CD4-positive, alpha-beta T cell treated with Interferon alpha-2 for 1 hour (primary cell): ENCODE results near the gene ATP6V1G2.

ENCODE experiments used
- DNase-seq, 2 donors: peaks; one replicate each; pipeline ENCODE4 v3.0.0-alpha.2; 2020 to 2022

The ATP6V1G2 gene

DNA sequence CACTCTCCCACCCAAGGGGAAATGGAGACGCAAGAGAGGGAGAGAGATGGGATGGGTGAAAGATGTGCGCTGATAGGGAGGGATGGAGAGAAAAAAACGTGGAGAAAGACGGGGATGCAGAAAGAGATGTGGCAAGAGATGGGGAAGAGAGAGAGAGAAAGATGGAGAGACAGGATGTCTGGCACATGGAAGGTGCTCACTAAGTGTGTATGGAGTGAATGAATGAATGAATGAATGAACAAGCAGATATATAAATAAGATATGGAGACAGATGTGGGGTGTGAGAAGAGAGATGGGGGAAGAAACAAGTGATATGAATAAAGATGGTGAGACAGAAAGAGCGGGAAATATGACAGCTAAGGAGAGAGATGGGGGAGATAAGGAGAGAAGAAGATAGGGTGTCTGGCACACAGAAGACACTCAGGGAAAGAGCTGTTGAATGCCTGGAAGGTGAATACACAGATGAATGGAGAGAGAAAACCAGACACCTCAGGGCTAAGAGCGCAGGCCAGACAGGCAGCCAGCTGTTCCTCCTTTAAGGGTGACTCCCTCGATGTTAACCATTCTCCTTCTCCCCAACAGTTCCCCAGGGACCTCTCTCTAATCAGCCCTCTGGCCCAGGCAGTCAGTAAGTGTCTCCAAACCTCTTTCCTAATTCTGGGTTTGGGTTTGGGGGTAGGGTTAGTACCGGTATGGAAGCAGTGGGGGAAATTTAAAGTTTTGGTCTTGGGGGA, 29.7 kb upstream of the ATP6V1G2 start:
- DNase-seq, result peak in 1 of 2 donors; percentile 35

DNA sequence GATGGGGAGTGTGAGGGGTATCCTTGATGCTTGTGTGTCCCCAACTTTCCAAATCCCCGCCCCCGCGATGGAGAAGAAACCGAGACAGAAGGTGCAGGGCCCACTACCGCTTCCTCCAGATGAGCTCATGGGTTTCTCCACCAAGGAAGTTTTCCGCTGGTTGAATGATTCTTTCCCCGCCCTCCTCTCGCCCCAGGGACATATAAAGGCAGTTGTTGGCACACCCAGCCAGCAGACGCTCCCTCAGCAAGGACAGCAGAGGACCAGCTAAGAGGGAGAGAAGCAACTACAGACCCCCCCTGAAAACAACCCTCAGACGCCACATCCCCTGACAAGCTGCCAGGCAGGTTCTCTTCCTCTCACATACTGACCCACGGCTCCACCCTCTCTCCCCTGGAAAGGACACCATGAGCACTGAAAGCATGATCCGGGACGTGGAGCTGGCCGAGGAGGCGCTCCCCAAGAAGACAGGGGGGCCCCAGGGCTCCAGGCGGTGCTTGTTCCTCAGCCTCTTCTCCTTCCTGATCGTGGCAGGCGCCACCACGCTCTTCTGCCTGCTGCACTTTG, 29.0 kb upstream of the ATP6V1G2 start, which contains the start of gene TNF:
TSS of gene TNF (plus strand) at position 231 of the 567 bp plus-strand sequence. CDS start at position 408, 177 bp downstream.
- DNase-seq, result peak; percentile 88 to 94

GRCh38 chr6:31574106-31575061, 28.0 kb upstream of the ATP6V1G2 start:
- no peak for DNase-seq

GRCh38 chr6:31573239-31574105, 27.1 kb upstream of the ATP6V1G2 start:
- no peak for DNase-seq

GRCh38 chr6:31572041-31572911, 25.9 kb upstream of the ATP6V1G2 start, which contains the start of gene LTA:
LTA (plus strand) TSS chr6:31572289; CDS start chr6:31572743, 454 bp downstream.
- peak; percentile 78 to 89 for DNase-seq

DNA sequence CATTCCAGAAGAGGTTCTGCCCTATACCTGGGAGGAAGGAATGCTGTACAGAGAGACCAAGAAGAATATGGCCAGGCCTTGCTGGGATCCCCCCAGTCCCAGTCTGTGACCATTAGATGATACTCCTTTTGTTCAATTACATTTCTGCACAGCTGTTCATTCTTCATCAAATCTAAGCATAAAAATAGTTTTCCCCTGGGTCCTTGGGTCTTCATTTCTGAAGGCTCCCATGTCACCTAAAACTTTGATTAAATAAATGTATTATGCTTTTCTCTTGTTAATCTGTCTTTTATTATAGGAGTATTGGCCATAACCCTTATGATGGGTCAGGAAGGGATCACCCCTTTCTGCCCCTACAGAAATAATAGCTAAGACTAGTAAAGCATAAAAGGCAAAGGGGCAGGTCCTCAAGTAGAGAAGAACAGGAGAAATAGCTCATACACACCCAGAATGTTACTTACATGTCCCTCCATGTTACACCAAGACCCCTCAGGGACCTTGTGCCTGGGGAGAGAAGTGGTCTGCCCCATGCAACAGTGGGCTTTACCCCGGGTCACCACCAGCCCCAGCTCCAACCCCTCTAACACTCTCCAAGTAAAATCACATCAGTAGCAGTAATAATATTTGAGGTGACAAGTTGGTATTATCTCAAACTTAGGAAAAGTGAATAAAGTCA, 23.6 kb upstream of the ATP6V1G2 start:
- no peak for DNase-seq

GRCh38 chr6:31568537-31568961, 22.1 kb upstream of the ATP6V1G2 start:
- DNase-seq, result peak; percentile 81 to 89

- DNase-seq, result peak in 1 of 2 donors; percentile 61
Observed at GRCh38 chr6:31567531-31568370, 21.3 kb upstream of the ATP6V1G2 start.

DNA sequence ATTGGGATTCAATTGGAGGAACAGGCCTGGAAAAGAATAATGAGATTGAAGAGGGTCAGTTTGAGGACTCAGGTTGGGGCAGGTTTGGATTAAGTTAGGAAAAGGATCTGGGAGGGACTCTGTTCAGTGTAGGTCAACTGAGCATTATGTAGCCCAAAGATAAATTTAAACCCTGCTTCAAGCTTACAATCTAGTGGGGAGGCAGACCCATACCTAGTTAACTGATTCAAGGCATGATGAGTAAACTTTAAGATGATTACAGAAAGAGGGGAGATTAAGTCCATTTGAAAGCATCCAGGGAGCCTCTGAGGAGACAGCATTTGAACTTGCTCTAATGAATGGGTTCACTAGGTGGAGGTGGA, 14.3 kb upstream of the ATP6V1G2 start:
- no peak for DNase-seq

GRCh38 chr6:31559958-31560696, 13.7 kb upstream of the ATP6V1G2 start:
- DNase-seq, result peak; percentile 67 to 77

- DNase-seq, result no peak
Observed at GRCh38 chr6:31559606-31559957, 13.2 kb upstream of the ATP6V1G2 start.

GRCh38 chr6:31558631-31559500, 12.5 kb upstream of the ATP6V1G2 start:
- DNase-seq, result peak; percentile 74 to 78

GRCh38 chr6:31558318-31558625, 11.9 kb upstream of the ATP6V1G2 start:
- DNase-seq, result no peak

GRCh38 chr6:31557443-31558317, 11.3 kb upstream of the ATP6V1G2 start:
- no peak for DNase-seq

DNA sequence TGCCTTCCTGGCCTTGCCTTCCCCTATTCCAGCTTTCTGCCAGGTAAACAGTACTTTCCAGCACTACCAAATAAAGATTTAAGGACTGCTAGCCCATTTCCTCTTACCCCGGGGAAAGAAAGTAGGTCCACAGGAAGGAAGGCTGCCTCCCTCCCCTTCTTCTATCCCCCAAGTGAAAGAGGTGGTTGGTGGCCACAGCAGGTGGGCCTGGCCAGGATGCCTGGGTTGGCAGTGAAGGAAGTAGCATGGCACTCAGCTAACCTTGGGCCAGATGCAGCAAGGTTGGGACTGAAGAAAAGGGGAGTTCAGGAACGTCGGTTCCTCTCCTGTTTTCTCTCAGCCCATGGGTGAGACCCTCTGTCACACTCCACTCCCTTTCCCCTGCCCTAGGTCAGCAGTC, 9.9 kb upstream of the ATP6V1G2 start:
- DNase-seq, result no peak

- peak; percentile 77 to 79 for DNase-seq
Observed at GRCh38 chr6:31551371-31551770, 5.0 kb upstream of the ATP6V1G2 start.

DNA sequence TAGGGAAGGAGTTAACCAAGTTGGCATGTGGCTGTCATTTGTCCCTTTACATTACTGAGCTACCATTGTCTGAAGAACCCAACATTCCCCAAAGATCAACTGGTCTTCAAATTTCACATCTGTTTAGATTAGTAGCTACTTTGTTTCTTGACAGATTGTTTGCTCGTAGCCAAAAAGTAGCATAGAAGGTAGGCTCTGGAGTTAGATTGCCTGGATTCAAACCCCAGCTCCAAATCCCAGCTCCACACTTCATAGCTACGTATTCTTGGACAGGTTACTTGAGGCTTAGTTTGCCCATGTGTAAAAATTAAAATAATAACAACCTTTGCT, 2.1 kb upstream of the ATP6V1G2 start:
- no peak for DNase-seq
